Endothelial cell of umbilical vein (primary cell): ENCODE results near the gene TSPAN5. TPM values are rescaled to one million over a fixed set of nuclear protein-coding genes. Genes with fewer than 3 reads are reported as not detected.

Source experiments
- BruUV-seq: library from RNA; stranded (reverse); fragments of 400-500 nt; replicated peaks from 2 replicates; lab custom pipeline; 2021; lab: Mats Ljungman, UMichigan
- CTCF ChIA-PET: fragments of 300-600, 350-600 bp; sonication (Branson Sonifier 250); formaldehyde crosslinking; loops from one replicate; lab custom pipeline; 2021; ENCODE audit warnings: antibody characterized with exemption, inconsistent platforms; lab: Charles Lee
- POLR2A ChIA-PET: fragments of 300-600, 350-600 bp; sonication (Branson Sonifier 250); formaldehyde crosslinking; loops from one replicate; lab custom pipeline; 2021; ENCODE audit warnings: antibody characterized with exemption, inconsistent platforms; lab: Charles Lee
- DNase-seq: peaks from one replicate; pipeline ENCODE4 v3.0.0-alpha.2; 2011; ENCODE audit warnings: low read depth, low spot score
- FAIRE-seq: peaks from 2 replicates; lab custom pipeline; 2011; peaks lifted over from hg19 to GRCh38; lab: Jason Lieb, UNC
- H2AFZ ChIP-seq: 2 replicates; pipeline ENCODE4 v1.6.0; 2012; ENCODE audit warnings: low read depth, low read length, control low read depth, inconsistent platforms
- H3K27ac ChIP-seq: 2 replicates; pipeline ENCODE4 v1.5.1; 2011; ENCODE audit warnings: low read depth, mild to moderate bottlenecking, control low read depth, low read length, moderate library complexity; ENCODE audit not compliant: insufficient read depth
- H3K27me3 ChIP-seq, 2 experiments: 2 replicates each; pipeline versions ENCODE4 v1.6.0 to v1.6.1; 2011; ENCODE audit warnings: low read length in 2 of 2, mixed read lengths in 1 of 2; ENCODE audit not compliant: control insufficient read depth in 2 of 2, insufficient read depth in 2 of 2
- H3K36me3 ChIP-seq, 2 experiments: 2 replicates in 1 of 2; 3 replicates in 1 of 2; pipeline ENCODE4 v1.5.1; 2011; ENCODE audit warnings: low read length in 2 of 2, mild to moderate bottlenecking in 1 of 2, moderate library complexity in 1 of 2; ENCODE audit not compliant: control insufficient read depth in 2 of 2, insufficient read depth in 2 of 2; ENCODE audit errors: extremely low read depth in 1 of 2
- H3K4me1 ChIP-seq: 3 replicates; pipeline ENCODE4 v1.5.1; 2011; ENCODE audit warnings: mild to moderate bottlenecking, low read length; ENCODE audit not compliant: control insufficient read depth, insufficient read depth; ENCODE audit errors: extremely low read depth
- H3K4me2 ChIP-seq: 2 replicates; pipeline ENCODE4 v1.6.1; 2011; ENCODE audit warnings: low read length, control low read depth, mixed read lengths; ENCODE audit not compliant: insufficient read depth
- H3K4me3 ChIP-seq, 3 experiments: fragments of 200-600 bp in 1 of 3; sonication (generic), shearing (Covaris generic) in 1 of 3; replicated peaks in 1 of 3; 2 replicates each; pipeline ENCODE4 v1.5.1; 2011 to 2016; ENCODE audit warnings: control low read depth in 3 of 3, low read length in 3 of 3, mild to moderate bottlenecking in 2 of 3, inconsistent platforms in 1 of 3, low read depth in 1 of 3, moderate library complexity in 1 of 3; ENCODE audit not compliant: insufficient read depth in 1 of 3
- H3K79me2 ChIP-seq: 2 replicates; pipeline ENCODE4 v1.6.0; 2012; ENCODE audit warnings: low read length, inconsistent platforms; ENCODE audit not compliant: control insufficient read depth, insufficient read depth
- H3K9ac ChIP-seq: replicated peaks from 2 replicates; pipeline ENCODE3; 2011; ENCODE audit warnings: low read length, control low read depth; ENCODE audit not compliant: insufficient read depth; ENCODE audit errors: extremely low read depth
- H3K9me1 ChIP-seq: replicated peaks from 3 replicates; pipeline ENCODE4 v1.6.0; 2011; ENCODE audit warnings: mild to moderate bottlenecking, low read length; ENCODE audit not compliant: control insufficient read depth, insufficient read depth; ENCODE audit errors: extremely low read depth
- H3K9me3 ChIP-seq: replicated peaks from 2 replicates; pipeline ENCODE4 v1.5.1; 2012; ENCODE audit warnings: low read length, inconsistent platforms; ENCODE audit not compliant: control insufficient read depth, insufficient read depth
- H4K20me1 ChIP-seq: replicated peaks from 2 replicates; pipeline ENCODE3; 2011; ENCODE audit warnings: mild to moderate bottlenecking, low read length; ENCODE audit not compliant: control insufficient read depth, insufficient read depth; ENCODE audit errors: extremely low read depth
- CTCF ChIP-seq, 2 donors: IDR thresholded peaks; 1 replicate in 1 of 2; 2 replicates in 1 of 2; pipeline ENCODE4 v1.5.1; 2011; ENCODE audit warnings: low read length in 2 of 2, mild to moderate bottlenecking in 2 of 2, moderate library complexity in 2 of 2, control low read depth in 1 of 2, inconsistent platforms in 1 of 2, low read depth in 1 of 2; ENCODE audit not compliant: insufficient read depth in 1 of 2; ENCODE audit errors: extremely low read depth in 1 of 2
- EZH2 ChIP-seq: IDR thresholded peaks from 2 replicates; pipeline ENCODE4 v1.6.1; 2012; ENCODE audit warnings: borderline replicate concordance, low read depth, mild to moderate bottlenecking, moderate library complexity, low read length, inconsistent platforms; ENCODE audit not compliant: severe bottlenecking
- FOS ChIP-seq: IDR thresholded peaks from 2 replicates; pipeline ENCODE4 v1.6.1; 2011; ENCODE audit warnings: mild to moderate bottlenecking, low read length, moderate library complexity, borderline replicate concordance; ENCODE audit not compliant: insufficient read depth
- GATA2 ChIP-seq: IDR thresholded peaks from 2 replicates; pipeline ENCODE4 v1.7.0; 2011; ENCODE audit warnings: low read depth, mild to moderate bottlenecking, moderate library complexity, mixed read lengths, low read length; ENCODE audit not compliant: insufficient read length, insufficient read depth
- JUN ChIP-seq: IDR thresholded peaks from 2 replicates; pipeline ENCODE4 v1.6.1; 2011; ENCODE audit warnings: borderline replicate concordance, low read depth; ENCODE audit not compliant: insufficient read length, insufficient read depth
- MAX ChIP-seq: IDR thresholded peaks from 2 replicates; pipeline ENCODE4 v1.6.1; 2011; ENCODE audit not compliant: insufficient read depth, insufficient read length
- MYC ChIP-seq: IDR thresholded peaks from one replicate; pipeline ENCODE4 v1.6.1; 2011; ENCODE audit warnings: mild to moderate bottlenecking, low read depth, low read length
- POLR2A ChIP-seq: IDR thresholded peaks from 2 replicates; pipeline ENCODE4 v1.6.1; 2012; ENCODE audit warnings: low read depth, mild to moderate bottlenecking, control low read depth, low read length
- POLR2AphosphoS5 ChIP-seq: IDR thresholded peaks from 2 replicates; pipeline ENCODE4 v1.6.1; 2012; ENCODE audit warnings: low read depth, mild to moderate bottlenecking, control low read depth, low read length, moderate library complexity; ENCODE audit not compliant: insufficient read depth
- dilution Hi-C: fragments of 300-500 bp; cut with MboI; formaldehyde crosslinking; loops from one replicate; pipeline ENCODE4 v1.15.0; 2019; ENCODE audit warnings: low sequenced_read_pairs; ENCODE audit not compliant: extremely low pct_ligation_motif_present
- intact Hi-C: fragments of 100-400 bp; cut with micrococcal nuclease; formaldehyde crosslinking; loops from one replicate; pipeline ENCODE4 v1.10.0; 2022
- polyA plus RNA-seq, 4 experiments: library from polyadenylated mRNA; depleted of rRNA in 3 of 4; stranded (reverse) in 3 of 4; unstranded in 1 of 4; fragments of >200 nt; gene quantifications; 2 replicates each; pipeline versions ENCODE4 v1.2.1 to v1.2.3, GENCODE V29; 2011 to 2012; ENCODE audit warnings: missing spikeins in 1 of 4
- total RNA-seq: library from RNA; stranded (reverse); gene quantifications from 2 replicates; pipeline ENCODE4 v1.2.3, GENCODE V29; 2021

TSPAN5 gene
- total and polyA plus RNA-seq, 2 donors (not counting 3 experiments of a cell fraction or from before 2014, with no cell fraction given): 45.1 to 50.2 TPM

DNA sequence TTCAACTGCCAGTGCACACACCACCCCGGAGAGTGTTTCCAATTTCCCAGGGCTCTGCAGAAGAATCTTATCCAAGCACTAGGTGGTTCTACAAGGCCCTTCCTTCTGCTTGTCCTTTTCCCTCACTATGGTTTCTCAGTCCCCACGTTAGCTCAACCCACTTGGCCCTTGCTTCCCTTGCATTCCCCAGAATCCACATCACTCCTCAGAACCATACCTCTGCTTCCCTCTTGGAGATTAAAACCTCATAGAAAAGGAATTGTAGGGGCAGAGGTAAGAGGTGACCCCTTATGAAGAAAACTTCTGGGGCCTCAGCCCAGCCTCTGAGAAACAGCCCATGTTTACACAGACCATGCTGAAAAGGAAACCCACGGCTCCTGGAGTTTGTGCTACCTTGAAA lies 42.4 kb downstream of the TSPAN5 start:
- BruUV-seq: no TSS peak
- CTCF ChIA-PET: no interaction called here
- FAIRE-seq (no peak), DNase-seq (no peak)
- peaks cover 83% of the 10 kb centered on the region for H3K79me2 ChIP-seq
- H3K4me1 ChIP-seq: peaks cover 8% of the 10 kb centered on the region
- no peaks in the 10 kb centered on the region for H4K20me1 ChIP-seq
- TF ChIP-seq FOS: no peak
- no peak for TF ChIP-seq POLR2AphosphoS5
- TF ChIP-seq MYC: no peak
- no peak for TF ChIP-seq CTCF (IDR thresholded peaks at IDR 0.05; ENCODE audit: extremely low read depth in 1 of 2, insufficient read depth in 1 of 2, low read depth in 1 of 2, low read length in 2 of 2)
- no peak for TF ChIP-seq JUN
- no peak for TF ChIP-seq GATA2
- no peak for TF ChIP-seq POLR2A
- TF ChIP-seq EZH2: no peak
- TF ChIP-seq MAX: no peak
- no peaks in the 10 kb centered on the region for H3K9me3 ChIP-seq
- no peaks in the 10 kb centered on the region for H3K27me3 ChIP-seq
- H3K4me3 ChIP-seq: no peak overlapping the region
- POLR2A ChIA-PET: no interaction called here
- H3K9ac ChIP-seq: no peak overlapping the region
- peaks cover 0 to 3% of the 10 kb centered on the region in 2 experiments for H3K36me3 ChIP-seq
- no peak overlapping the region for H2AFZ ChIP-seq
- H3K4me2 ChIP-seq: no peak overlapping the region
- no peaks in the 10 kb centered on the region for H3K9me1 ChIP-seq
- dilution Hi-C loops: no loop called here
- H3K27ac ChIP-seq: no peak overlapping the region
- intact Hi-C loops: no loop called here
